RWPE2 (cell line): ENCODE results near the gene B4GAT1.

Source experiments
- ATAC-seq: fragments of 200-7000 bp; cut with Tn5 transposase; 3 replicates; pipeline ENCODE4 v1.9.1; 2021; ENCODE audit warnings: low read depth
- DNase-seq: peaks from one replicate; pipeline ENCODE4 v3.0.0-alpha.2; 2020; ENCODE audit warnings: low spot score
- H3K27ac ChIP-seq: fragments of 450-650 bp; 2 replicates; pipeline ENCODE4 v1.5.1; 2017; ENCODE audit warnings: mild to moderate bottlenecking; ENCODE audit not compliant: poor library complexity, severe bottlenecking
- H3K27me3 ChIP-seq: fragments of 250-450 bp; sonication (Bioruptor Pico); 2 replicates; pipeline ENCODE4 v1.5.1; 2021; ENCODE audit warnings: mild to moderate bottlenecking, moderate library complexity; ENCODE audit not compliant: insufficient read depth, poor library complexity, severe bottlenecking
- H3K36me3 ChIP-seq: fragments of 250-450 bp; sonication (Bioruptor Pico); 2 replicates; pipeline ENCODE4 v1.5.1; 2020; ENCODE audit warnings: low read depth, mild to moderate bottlenecking, moderate library complexity
- H3K4me1 ChIP-seq: fragments of 250-450 bp; sonication (Bioruptor Pico); 2 replicates; pipeline ENCODE4 v1.5.1; 2021; ENCODE audit warnings: mild to moderate bottlenecking, moderate library complexity; ENCODE audit not compliant: insufficient read depth, poor library complexity, severe bottlenecking
- H3K4me3 ChIP-seq: fragments of 250-450 bp; sonication (Bioruptor Pico); 2 replicates; pipeline ENCODE4 v1.5.1; 2021; ENCODE audit warnings: mild to moderate bottlenecking, moderate library complexity; ENCODE audit not compliant: severe bottlenecking
- H3K9me3 ChIP-seq: fragments of 250-450 bp; sonication (Bioruptor Pico); 2 replicates; pipeline ENCODE4 v1.5.1; 2021; ENCODE audit warnings: mild to moderate bottlenecking, moderate library complexity; ENCODE audit not compliant: severe bottlenecking
- TF ChIP-seq, protein P1 (sequence below): fragments of 450-650 bp; IDR thresholded peaks from one replicate; pipeline ENCODE4 v1.5.1; 2017; ENCODE audit warnings: mild to moderate bottlenecking, moderate library complexity; ENCODE audit not compliant: poor library complexity, severe bottlenecking

The B4GAT1 gene

DNA sequence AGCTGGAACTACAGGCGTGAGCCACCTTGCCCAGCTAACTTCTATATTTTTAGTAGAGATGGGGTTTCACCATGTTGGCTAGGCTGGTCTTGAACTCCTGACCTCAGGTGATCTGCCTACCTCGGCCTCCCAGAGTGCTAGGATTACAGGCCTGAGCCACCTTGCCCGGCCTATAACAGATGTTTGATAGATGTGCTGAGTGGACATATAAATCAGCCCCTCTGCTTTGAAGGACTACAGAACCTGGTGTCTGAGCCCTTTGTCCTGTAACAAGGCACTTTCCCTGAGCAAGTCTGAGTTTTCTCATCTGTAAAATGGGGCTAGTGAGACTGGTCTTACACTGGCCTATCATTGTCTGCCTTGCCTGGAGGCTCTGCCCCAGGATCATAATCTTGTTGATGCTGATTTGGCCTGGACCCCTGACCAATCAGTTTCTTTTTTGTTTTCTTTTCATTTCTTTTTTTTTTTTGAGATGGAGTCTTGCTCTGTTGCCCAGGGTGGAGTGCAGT is 18.2 kb downstream of the B4GAT1 start:
- Histone ChIP-seq H3K4me3 (no peak overlapping the region), H3K27me3 (no peaks in the 10 kb centered on the region), H3K27ac (peak overlapping the region; percentile 92), H3K36me3 (peaks cover 24% of the 10 kb centered on the region), H3K4me1 (peaks cover 29% of the 10 kb centered on the region), H3K9me3 (no peaks in the 10 kb centered on the region)
- DNase-seq, result no peak
- TF ChIP-seq, protein P1, sequence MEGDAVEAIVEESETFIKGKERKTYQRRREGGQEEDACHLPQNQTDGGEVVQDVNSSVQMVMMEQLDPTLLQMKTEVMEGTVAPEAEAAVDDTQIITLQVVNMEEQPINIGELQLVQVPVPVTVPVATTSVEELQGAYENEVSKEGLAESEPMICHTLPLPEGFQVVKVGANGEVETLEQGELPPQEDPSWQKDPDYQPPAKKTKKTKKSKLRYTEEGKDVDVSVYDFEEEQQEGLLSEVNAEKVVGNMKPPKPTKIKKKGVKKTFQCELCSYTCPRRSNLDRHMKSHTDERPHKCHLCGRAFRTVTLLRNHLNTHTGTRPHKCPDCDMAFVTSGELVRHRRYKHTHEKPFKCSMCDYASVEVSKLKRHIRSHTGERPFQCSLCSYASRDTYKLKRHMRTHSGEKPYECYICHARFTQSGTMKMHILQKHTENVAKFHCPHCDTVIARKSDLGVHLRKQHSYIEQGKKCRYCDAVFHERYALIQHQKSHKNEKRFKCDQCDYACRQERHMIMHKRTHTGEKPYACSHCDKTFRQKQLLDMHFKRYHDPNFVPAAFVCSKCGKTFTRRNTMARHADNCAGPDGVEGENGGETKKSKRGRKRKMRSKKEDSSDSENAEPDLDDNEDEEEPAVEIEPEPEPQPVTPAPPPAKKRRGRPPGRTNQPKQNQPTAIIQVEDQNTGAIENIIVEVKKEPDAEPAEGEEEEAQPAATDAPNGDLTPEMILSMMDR, result no peak
- no peak for ATAC-seq

DNA sequence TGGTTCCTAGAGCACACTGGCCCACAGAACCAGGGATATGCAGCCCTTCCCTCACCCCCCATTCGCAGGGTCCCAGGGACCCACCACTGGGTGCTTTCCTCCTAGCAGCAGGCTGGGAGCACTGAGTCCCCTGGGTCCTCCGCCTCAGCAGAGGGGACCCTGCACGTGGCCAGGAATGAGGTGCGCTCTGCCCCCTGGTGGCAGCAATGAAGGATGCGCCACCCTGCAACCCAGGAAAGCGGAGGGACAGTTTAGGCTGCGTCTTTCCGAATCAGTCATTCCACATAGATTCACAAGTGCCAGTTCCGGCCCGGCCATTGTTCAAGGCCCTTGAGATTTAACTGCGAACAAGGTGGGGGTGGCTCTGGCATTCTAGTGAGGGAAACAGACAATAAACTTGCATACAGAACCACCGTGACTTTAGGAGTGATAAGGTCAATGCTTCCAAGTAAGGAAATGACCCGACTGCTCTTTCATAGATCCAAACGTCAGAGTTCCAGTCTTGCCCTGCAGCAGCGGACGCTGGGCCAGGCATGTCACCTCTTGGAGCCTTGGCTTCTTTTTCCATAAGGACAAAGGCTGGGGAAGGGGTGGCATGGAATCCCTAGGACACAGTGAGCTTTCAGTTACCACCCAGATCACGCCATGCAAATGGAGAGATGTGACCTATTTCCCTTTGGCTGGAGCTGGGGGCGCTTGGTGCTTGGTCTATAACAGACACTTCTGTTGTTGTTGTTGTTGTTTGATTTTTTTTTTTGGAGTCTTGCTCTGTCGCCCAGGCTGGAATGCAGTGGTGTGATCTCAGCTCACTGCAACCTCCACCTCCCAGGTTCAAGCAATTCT is 18.9 kb downstream of the B4GAT1 start:
- TF ChIP-seq, protein P1, result peak; percentile 92
- no peaks in the 10 kb centered on the region for H3K27me3 ChIP-seq
- peak overlapping the region; percentile 92 for H3K27ac ChIP-seq
- no peaks in the 10 kb centered on the region for H3K9me3 ChIP-seq
- DNase-seq, result no peak
- peaks cover 20% of the 10 kb centered on the region for H3K36me3 ChIP-seq
- H3K4me3 ChIP-seq, result no peak overlapping the region
- peaks cover 29% of the 10 kb centered on the region for H3K4me1 ChIP-seq
- ATAC-seq, result peak; percentile 57

DNA sequence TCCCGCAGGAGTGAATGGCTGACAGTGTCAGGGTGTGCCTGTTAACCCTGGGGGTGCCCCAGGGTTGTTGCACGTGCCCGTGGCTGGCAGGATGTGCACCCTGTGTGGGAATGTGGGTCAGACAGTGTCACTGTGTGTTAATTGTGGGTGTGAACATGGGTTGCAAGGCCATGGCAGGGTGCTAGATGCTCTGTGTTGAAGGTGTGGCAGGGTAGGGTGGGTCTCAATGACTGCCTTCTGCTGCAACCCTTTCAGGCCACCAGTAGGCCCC is 19.5 kb downstream of the B4GAT1 start:
- TF ChIP-seq, protein P1, result no peak
- Histone ChIP-seq H3K36me3 (peaks cover 14% of the 10 kb centered on the region), H3K4me3 (no peak overlapping the region), H3K4me1 (peaks cover 29% of the 10 kb centered on the region), H3K27ac (peak overlapping the region; percentile 92), H3K27me3 (no peaks in the 10 kb centered on the region), H3K9me3 (no peaks in the 10 kb centered on the region)
- ATAC-seq, result peak; percentile 24
- no peak for DNase-seq

DNA sequence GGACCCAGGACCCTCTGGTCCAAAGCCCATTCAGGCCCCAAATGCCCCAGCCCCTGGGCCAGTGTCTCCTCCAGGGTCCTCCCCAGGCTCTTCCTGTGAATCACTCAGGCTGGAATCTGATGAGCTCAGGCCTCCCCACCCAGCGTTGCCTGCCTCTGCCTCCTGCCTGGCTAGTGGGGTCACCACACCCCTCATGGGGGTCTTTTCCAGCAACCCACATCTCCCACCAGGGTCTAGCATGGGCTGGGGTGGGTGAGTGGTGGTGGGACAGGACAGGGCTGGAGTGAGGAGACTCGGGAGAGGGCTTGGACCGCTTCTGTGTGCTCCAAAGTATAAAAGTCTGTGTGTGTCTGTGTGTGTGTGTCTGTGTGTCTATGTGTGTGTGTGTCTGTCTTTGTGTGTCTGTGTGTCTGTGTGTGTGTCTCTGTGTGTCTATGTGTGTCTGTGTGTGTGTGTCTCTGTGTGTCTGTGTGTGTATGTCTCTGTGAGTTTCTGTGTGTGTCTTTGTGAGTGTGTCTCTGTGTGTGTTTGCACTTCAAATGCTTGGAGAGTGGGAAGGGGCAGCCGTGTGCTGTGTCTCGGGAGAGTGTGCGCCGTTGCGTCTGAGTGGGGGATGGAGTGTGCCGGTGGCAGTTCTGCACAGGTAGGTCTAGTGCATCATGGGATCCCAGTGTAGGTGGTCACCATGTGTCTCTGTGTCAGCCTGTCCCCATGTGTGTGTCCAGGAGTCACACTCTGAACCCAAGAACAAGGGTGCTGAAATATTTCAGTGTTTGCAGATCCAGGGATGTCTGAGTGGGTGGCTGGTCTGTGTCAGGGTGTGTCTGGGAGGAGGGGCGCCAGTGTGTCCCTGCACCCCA is 20.0 kb downstream of the B4GAT1 start:
- ATAC-seq (peak; percentile 73), DNase-seq (no peak)
- Histone ChIP-seq H3K4me3 (no peak overlapping the region), H3K27me3 (no peaks in the 10 kb centered on the region), H3K9me3 (no peaks in the 10 kb centered on the region), H3K36me3 (peaks cover 9% of the 10 kb centered on the region), H3K4me1 (peaks cover 29% of the 10 kb centered on the region), H3K27ac (peak overlapping the region; percentile 92)
- TF ChIP-seq, protein P1, result no peak
